ENCODE data around the gene IGLON5. TPM values are rescaled to one million over a fixed set of nuclear protein-coding genes. Genes with fewer than 3 reads are reported as not detected.

Gene IGLON5
- total RNA-seq, 4 donors from 2014 or later = 0.17 TPM; not detected in 3

- intact Hi-C loops (cut with DNase I) = no loop called here
- no peak for DNase-seq (ENCODE audit: extremely low spot score)
- peaks cover 5 to 77% (median 32%) of the 10 kb centered on the region in 4 donors for H3K27me3 ChIP-seq
- no peak for TF ChIP-seq POLR2A (IDR thresholded peaks at IDR 0.05; ENCODE audit: low read depth)
- no peak for TF ChIP-seq CTCF (IDR thresholded peaks at IDR 0.05)
- TF ChIP-seq EP300 (IDR thresholded peaks at IDR 0.05) = no peak
- TF ChIP-seq POLR2AphosphoS5 (IDR thresholded peaks at IDR 0.05) = no peak
- no peaks in the 10 kb centered on the region for H3K9me3 ChIP-seq
- peaks cover 0 to 22% (median 12%) of the 10 kb centered on the region in 4 donors for H3K36me3 ChIP-seq
- WGBS = 86% methylated on average over 1 of the region's 5 CpGs
- no peak overlapping the region for H3K4me3 ChIP-seq
- H3K27ac ChIP-seq (replicated peaks in 1 of 4) = no peak overlapping the region
- H3K4me1 ChIP-seq = peaks cover 7 to 15% (median 11%) of the 10 kb centered on the region in 4 donors
Observed at GRCh38 chr19:51329411-51329810, 18.0 kb downstream of the IGLON5 start.

- Histone ChIP-seq H3K27me3 (peaks cover 5 to 71% (median 32%) of the 10 kb centered on the region in 4 donors), H3K4me1 (peaks cover 7 to 15% (median 11%) of the 10 kb centered on the region in 4 donors), H3K4me3 (no peak overlapping the region), H3K36me3 (peaks cover 0 to 22% (median 12%) of the 10 kb centered on the region in 4 donors), H3K9me3 (no peaks in the 10 kb centered on the region), H3K27ac (replicated peaks in 1 of 4) (no peak overlapping the region)
- intact Hi-C loops (cut with DNase I) = loop anchor here (10.0 kb wide), 1 partner anchor 324 kb away; no protein-coding TSS in a partner anchor
- no peak for DNase-seq (ENCODE audit: extremely low spot score)
- TF ChIP-seq CTCF (IDR thresholded peaks at IDR 0.05) (no peak), POLR2AphosphoS5 (IDR thresholded peaks at IDR 0.05) (no peak), POLR2A (IDR thresholded peaks at IDR 0.05; ENCODE audit: low read depth) (no peak), EP300 (IDR thresholded peaks at IDR 0.05) (no peak)
- 100% methylated on average over 4 of the region's 4 CpGs for WGBS
Observed at GRCh38 chr19:51330366-51330765, 18.9 kb downstream of the IGLON5 start.

GRCh38 chr19:51331193-51331592 lies 19.7 kb downstream of the IGLON5 start:
- Histone ChIP-seq H3K27me3 (peaks cover 5 to 63% (median 29%) of the 10 kb centered on the region in 4 donors), H3K9me3 (no peaks in the 10 kb centered on the region), H3K27ac (replicated peaks in 1 of 4) (no peak overlapping the region), H3K36me3 (peaks cover 0 to 22% (median 12%) of the 10 kb centered on the region in 4 donors), H3K4me3 (no peak overlapping the region), H3K4me1 (peaks cover 7 to 15% (median 11%) of the 10 kb centered on the region in 4 donors)
- WGBS = 85% methylated on average over 3 of the region's 3 CpGs
- TF ChIP-seq POLR2A (IDR thresholded peaks at IDR 0.05; ENCODE audit: low read depth) (no peak), CTCF (IDR thresholded peaks at IDR 0.05) (no peak), POLR2AphosphoS5 (IDR thresholded peaks at IDR 0.05) (no peak), EP300 (IDR thresholded peaks at IDR 0.05) (no peak)
- no peak for DNase-seq (ENCODE audit: extremely low spot score)
- intact Hi-C loops (cut with DNase I) = loop anchor here (10.0 kb wide), 1 partner anchor 324 kb away; no protein-coding TSS in a partner anchor

GRCh38 chr19:51331716-51332115 lies 20.3 kb downstream of the IGLON5 start:
- peaks cover 5 to 58% (median 24%) of the 10 kb centered on the region in 4 donors for H3K27me3 ChIP-seq
- H3K4me3 ChIP-seq = no peak overlapping the region
- H3K27ac ChIP-seq (replicated peaks in 1 of 4) = no peak overlapping the region
- H3K36me3 ChIP-seq = peaks cover 0 to 22% (median 12%) of the 10 kb centered on the region in 4 donors
- TF ChIP-seq POLR2AphosphoS5 (IDR thresholded peaks at IDR 0.05) (no peak), EP300 (IDR thresholded peaks at IDR 0.05) (no peak), CTCF (IDR thresholded peaks at IDR 0.05) (no peak), POLR2A (IDR thresholded peaks at IDR 0.05; ENCODE audit: low read depth) (no peak)
- H3K4me1 ChIP-seq = peaks cover 7 to 15% (median 11%) of the 10 kb centered on the region in 4 donors
- DNase-seq (ENCODE audit: extremely low spot score) = no peak
- 90% methylated on average over 6 of the region's 6 CpGs for WGBS
- intact Hi-C loops (cut with DNase I) = loop anchor here (10.0 kb wide), 1 partner anchor 323 kb away; no protein-coding TSS in a partner anchor
- H3K9me3 ChIP-seq = no peaks in the 10 kb centered on the region
